GM19468 (cell line): ENCODE results near the gene ING5.
"Not testable (repeated sequence)": the region's sequence is repeated elsewhere in the genome, so short reads cannot be mapped to it uniquely, and the experiment has no call there.

Experiments
- ATAC-seq: cut with Tn5 transposase; IDR thresholded peaks from one replicate; pipeline ENCODE4 v1.9.1; 2021; ENCODE audit warnings: mild to moderate bottlenecking, moderate library complexity, moderate number of reproducible peaks; ENCODE audit not compliant: unreplicated experiment; ENCODE audit errors: extremely low read depth

ING5 gene

GRCh38 chr2:241702155-241703031 is 554 bp downstream of the ING5 start:
- peak; percentile 59 for ATAC-seq

- ATAC-seq = no peak
These were observed 1.3 kb downstream of the ING5 start for GRCh38 chr2:241703032-241703604.

GRCh38 chr2:241706537-241706936 is 4.7 kb downstream of the ING5 start:
- no peak for ATAC-seq

- ATAC-seq = no peak
These were observed 7.0 kb downstream of the ING5 start for GRCh38 chr2:241708879-241709278.

GRCh38 chr2:241719093-241719492 is 17.3 kb downstream of the ING5 start:
- ATAC-seq = no peak

- no peak for ATAC-seq
These were observed 18.3 kb downstream of the ING5 start for GRCh38 chr2:241720099-241720498.

- ATAC-seq = no peak
These were observed 18.7 kb downstream of the ING5 start for GRCh38 chr2:241720560-241720959.

GRCh38 chr2:241721852-241722251 is 20.0 kb downstream of the ING5 start:
- ATAC-seq = no peak

- no peak for ATAC-seq
These were observed 21.1 kb downstream of the ING5 start for GRCh38 chr2:241722896-241723454.

- ATAC-seq = no peak
These were observed 22.6 kb downstream of the ING5 start for GRCh38 chr2:241724259-241724974.

- no peak for ATAC-seq
These were observed 23.4 kb downstream of the ING5 start for GRCh38 chr2:241724975-241725870.

GRCh38 chr2:241726459-241726858 is 24.6 kb downstream of the ING5 start:
- no peak for ATAC-seq

- ATAC-seq = no peak
These were observed 26.2 kb downstream of the ING5 start for GRCh38 chr2:241728000-241728399.

GRCh38 chr2:241728627-241729026 is 26.8 kb downstream of the ING5 start:
- ATAC-seq = no peak

- no peak for ATAC-seq
These were observed 28.0 kb downstream of the ING5 start for GRCh38 chr2:241729868-241730267.

- no peak for ATAC-seq
These were observed 28.9 kb downstream of the ING5 start for GRCh38 chr2:241730671-241731293.

- ATAC-seq = not testable (repeated sequence)
These were observed 30.8 kb downstream of the ING5 start for GRCh38 chr2:241732513-241733186.

- no peak for ATAC-seq
These were observed 31.8 kb downstream of the ING5 start for GRCh38 chr2:241733391-241734207.
